Body of pancreas (tissue), 4 donors: Measurements from ENCODE around the gene SLC2A8.

Experiments used
- POLR2A ChIP-seq, 3 donors: fragments of 450-650 bp; IDR thresholded peaks; one replicate each; pipeline ENCODE4 v1.6.1; 2016; ENCODE audit warnings: antibody characterized with exemption in 3 of 3, mild to moderate bottlenecking in 2 of 3
- TF ChIP-seq, protein P1 (sequence below), 7 experiments: fragments of 450-650 bp in 4 of 7; fragments of 200-600 bp in 3 of 7; sonication (generic) in 3 of 7; IDR thresholded peaks; one replicate each; pipeline ENCODE4 v1.5.1; 2016 to 2019; ENCODE audit warnings: antibody characterized with exemption in 7 of 7

DNA sequence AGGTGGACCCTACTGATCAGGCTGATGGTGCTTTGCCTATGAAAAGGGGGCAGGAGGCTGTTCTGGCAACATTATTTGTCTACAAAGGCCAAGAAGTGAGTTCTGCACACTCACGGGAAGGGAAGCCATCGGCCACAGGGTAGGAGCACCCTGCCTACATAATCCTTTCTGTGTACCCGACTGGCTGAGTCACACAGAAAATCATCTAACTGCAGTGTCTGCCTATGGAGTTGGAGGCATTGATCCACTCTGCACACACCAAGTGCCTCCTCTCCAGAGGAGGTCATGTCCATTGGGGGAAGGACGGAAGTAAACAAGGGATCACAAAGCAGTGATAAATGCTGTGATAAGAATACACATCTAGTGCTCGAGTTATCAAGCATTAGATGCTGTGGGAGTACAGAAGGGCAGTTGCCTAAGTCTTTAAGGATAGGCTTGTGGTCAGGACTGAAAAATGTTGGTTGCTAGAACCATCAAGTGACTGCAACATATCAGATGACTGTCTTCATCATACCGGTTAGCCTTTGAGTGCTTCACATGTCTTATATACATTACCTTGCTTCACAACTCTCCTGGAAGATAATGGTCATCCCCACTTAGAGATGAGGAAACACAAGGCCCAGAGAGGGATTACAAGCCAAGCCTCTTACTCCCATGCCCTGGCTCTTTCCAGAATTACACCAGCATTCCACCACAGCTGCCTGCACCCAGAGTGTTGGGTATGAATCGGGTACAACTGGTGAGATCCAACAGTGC lies 1.3 kb upstream of the SLC2A8 start:
- TF ChIP-seq, protein P1, sequence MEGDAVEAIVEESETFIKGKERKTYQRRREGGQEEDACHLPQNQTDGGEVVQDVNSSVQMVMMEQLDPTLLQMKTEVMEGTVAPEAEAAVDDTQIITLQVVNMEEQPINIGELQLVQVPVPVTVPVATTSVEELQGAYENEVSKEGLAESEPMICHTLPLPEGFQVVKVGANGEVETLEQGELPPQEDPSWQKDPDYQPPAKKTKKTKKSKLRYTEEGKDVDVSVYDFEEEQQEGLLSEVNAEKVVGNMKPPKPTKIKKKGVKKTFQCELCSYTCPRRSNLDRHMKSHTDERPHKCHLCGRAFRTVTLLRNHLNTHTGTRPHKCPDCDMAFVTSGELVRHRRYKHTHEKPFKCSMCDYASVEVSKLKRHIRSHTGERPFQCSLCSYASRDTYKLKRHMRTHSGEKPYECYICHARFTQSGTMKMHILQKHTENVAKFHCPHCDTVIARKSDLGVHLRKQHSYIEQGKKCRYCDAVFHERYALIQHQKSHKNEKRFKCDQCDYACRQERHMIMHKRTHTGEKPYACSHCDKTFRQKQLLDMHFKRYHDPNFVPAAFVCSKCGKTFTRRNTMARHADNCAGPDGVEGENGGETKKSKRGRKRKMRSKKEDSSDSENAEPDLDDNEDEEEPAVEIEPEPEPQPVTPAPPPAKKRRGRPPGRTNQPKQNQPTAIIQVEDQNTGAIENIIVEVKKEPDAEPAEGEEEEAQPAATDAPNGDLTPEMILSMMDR (IDR thresholded peaks at IDR 0.05), result no peak
- TF ChIP-seq POLR2A (IDR thresholded peaks at IDR 0.05), result no peak
